GM23338 (cell line): ENCODE data around the gene BICRA. TPM values are rescaled to one million over a fixed set of nuclear protein-coding genes. Genes with fewer than 3 reads are reported as not detected.
"Not testable (repeated sequence)": the region's sequence is repeated elsewhere in the genome, so short reads cannot be mapped to it uniquely, and the experiment has no call there.

Experiments
- ATAC-seq: fragments of 200-7000 bp; cut with Tn5 transposase; 3 replicates; pipeline ENCODE4 v1.9.1; 2020
- DNase-seq: peaks from one replicate; pipeline ENCODE4 v3.0.0-alpha.2; 2015; ENCODE audit warnings: low spot score
- H2AFZ ChIP-seq: fragments of 200-600 bp; sonication (generic); 2 replicates; pipeline ENCODE4 v1.8.0; 2016; ENCODE audit warnings: antibody characterized with exemption, mild to moderate bottlenecking, moderate library complexity
- H3F3A ChIP-seq: fragments of 200-600 bp; sonication (generic); replicated peaks from 2 replicates; pipeline ENCODE4 v1.8.0; 2017; ENCODE audit warnings: antibody characterized with exemption, mixed run types, low read depth
- H3K27ac ChIP-seq: fragments of 200-600 bp; sonication (generic); 2 replicates; pipeline ENCODE4 v1.6.1; 2016; ENCODE audit warnings: low read depth
- H3K27me3 ChIP-seq: fragments of 200-600 bp; sonication (generic); 2 replicates; pipeline ENCODE4 v1.8.0; 2016; ENCODE audit warnings: mild to moderate bottlenecking, mixed run types, moderate library complexity; ENCODE audit not compliant: insufficient read depth
- H3K36me3 ChIP-seq: fragments of 200-600 bp; sonication (generic); 2 replicates; pipeline ENCODE4 v1.8.0; 2016; ENCODE audit warnings: mild to moderate bottlenecking; ENCODE audit not compliant: insufficient read depth
- H3K4me1 ChIP-seq: fragments of 200-600 bp; sonication (generic); 2 replicates; pipeline ENCODE4 v1.8.0; 2016; ENCODE audit warnings: mild to moderate bottlenecking, moderate library complexity; ENCODE audit not compliant: insufficient read depth
- H3K4me2 ChIP-seq: fragments of 200-600 bp; sonication (generic); 2 replicates; pipeline ENCODE4 v1.7.1; 2017; ENCODE audit warnings: mixed run types
- H3K4me3 ChIP-seq: fragments of 200-600 bp; sonication (generic); 2 replicates; pipeline ENCODE4 v1.6.1; 2016; ENCODE audit warnings: mixed run types
- H3K79me2 ChIP-seq: fragments of 200-600 bp; sonication (generic); replicated peaks from 2 replicates; pipeline ENCODE4 v1.8.0; 2017; ENCODE audit warnings: mild to moderate bottlenecking; ENCODE audit not compliant: insufficient read depth
- H3K9me2 ChIP-seq: fragments of 200-600 bp; sonication (generic); 2 replicates; pipeline ENCODE4 v1.8.0; 2017; ENCODE audit not compliant: insufficient read depth
- H4K20me1 ChIP-seq: fragments of 200-600 bp; sonication (generic); replicated peaks from 2 replicates; pipeline ENCODE4 v1.8.0; 2017; ENCODE audit warnings: mild to moderate bottlenecking; ENCODE audit not compliant: insufficient read depth
- H3K27ac Mint-ChIP-seq: 2 replicates; pipeline ENCODE4 v1.8.0; 2020; ENCODE audit warnings: inconsistent platforms, mild to moderate bottlenecking, moderate library complexity, mixed read lengths
- H3K27me3 Mint-ChIP-seq: 3 replicates; pipeline ENCODE4 v1.8.0; 2022; ENCODE audit warnings: low read depth, mild to moderate bottlenecking, moderate library complexity, mixed read lengths, inconsistent platforms; ENCODE audit not compliant: insufficient read depth, poor library complexity
- H3K36me3 Mint-ChIP-seq: 3 replicates; pipeline ENCODE4 v1.8.0; 2021; ENCODE audit warnings: low read depth, mild to moderate bottlenecking, inconsistent platforms, moderate library complexity, mixed read lengths
- H3K4me1 Mint-ChIP-seq: 3 replicates; pipeline ENCODE4 v1.8.0; 2020; ENCODE audit warnings: mild to moderate bottlenecking, inconsistent platforms, mixed read lengths
- H3K4me3 Mint-ChIP-seq: 3 replicates; pipeline ENCODE4 v1.8.0; 2021; ENCODE audit warnings: moderate library complexity, mild to moderate bottlenecking, inconsistent platforms, mixed read lengths
- H3K9me3 Mint-ChIP-seq: 3 replicates; pipeline ENCODE4 v1.8.0; 2020; ENCODE audit warnings: moderate library complexity, mild to moderate bottlenecking, inconsistent platforms, mixed read lengths
- CREB1 ChIP-seq: fragments of 250-450 bp; sonication (Bioruptor Pico); IDR thresholded peaks from 2 replicates; pipeline ENCODE4 v1.5.0; 2020; ENCODE audit warnings: low read depth, mild to moderate bottlenecking, moderate library complexity
- EZH2 ChIP-seq: fragments of 200-600 bp; sonication (generic); IDR thresholded peaks from one replicate; pipeline ENCODE4 v1.8.0; 2017; ENCODE audit warnings: antibody characterized with exemption, mild to moderate bottlenecking, low read depth; ENCODE audit not compliant: unreplicated experiment
- EZH2phosphoT487 ChIP-seq: fragments of 200-600 bp; sonication (generic); IDR thresholded peaks from one replicate; pipeline ENCODE4 v1.8.1; 2018; ENCODE audit warnings: antibody characterized with exemption; ENCODE audit not compliant: unreplicated experiment
- JUNB ChIP-seq: IDR thresholded peaks from one replicate; pipeline ENCODE4 v1.6.1; 2016; ENCODE audit warnings: antibody characterized with exemption; ENCODE audit not compliant: unreplicated experiment
- STAT1 ChIP-seq: IDR thresholded peaks from one replicate; pipeline ENCODE4 v1.6.1; 2016; ENCODE audit warnings: antibody characterized with exemption; ENCODE audit not compliant: unreplicated experiment
- ZNF331 ChIP-seq: fragments of 250-450 bp; sonication (Bioruptor Pico); IDR thresholded peaks from 2 replicates; pipeline ENCODE4 v1.5.0; 2020; ENCODE audit warnings: low read depth, mild to moderate bottlenecking, moderate library complexity
- polyA plus RNA-seq: library from polyadenylated mRNA; unstranded; fragments of >200 nt; fragmentation: Nextera tagmentation; extraction: Ambion mirVana; gene quantifications from 2 replicates; pipeline ENCODE4 v1.2.1, GENCODE V29; 2016
- total RNA-seq: library from RNA; depleted of rRNA; stranded (reverse); fragments of >200 nt; shearing (Covaris generic); gene quantifications from 2 replicates; pipeline ENCODE4 v1.2.3, GENCODE V29; 2014
- TF ChIP-seq, protein P1 (sequence below): IDR thresholded peaks from one replicate; pipeline ENCODE4 v1.6.1; 2018; ENCODE audit warnings: antibody characterized with exemption; ENCODE audit not compliant: unreplicated experiment
- TF ChIP-seq, protein P2 (sequence below): fragments of 250-450 bp; sonication (Bioruptor Pico); IDR thresholded peaks from 2 replicates; pipeline ENCODE4 v1.5.0; 2020; ENCODE audit warnings: mild to moderate bottlenecking, moderate library complexity
- TF ChIP-seq, protein P3 (sequence below): IDR thresholded peaks from 2 replicates; pipeline ENCODE4 v1.6.1; 2016; ENCODE audit warnings: antibody characterized with exemption
- TF ChIP-seq, protein P4 (sequence below), 2 experiments: fragments of 200-600 bp in 1 of 2; sonication (generic) in 1 of 2; conservative IDR thresholded peaks; 2 replicates each; pipeline versions ENCODE4 v1.5.1 to v1.6.1; 2016 to 2017; ENCODE audit warnings: antibody characterized with exemption in 2 of 2, low read depth in 2 of 2, mild to moderate bottlenecking in 2 of 2, moderate library complexity in 1 of 2

Gene BICRA
- total and polyA plus RNA-seq, 2 experiments from 2014 or later, result 7.0 to 37.7 TPM

- not testable (repeated sequence) for H3K4me3 ChIP-seq, H3K27ac ChIP-seq, H3K79me2 ChIP-seq, H3K4me2 ChIP-seq, H3K27ac Mint-ChIP-seq, H3K27me3 Mint-ChIP-seq, H4K20me1 ChIP-seq, H3K4me1 ChIP-seq, H3K27me3 ChIP-seq, H3K9me2 ChIP-seq, H2AFZ ChIP-seq, H3F3A ChIP-seq, H3K4me3 Mint-ChIP-seq, ATAC-seq, H3K36me3 ChIP-seq
- DNase-seq, result peak; percentile 37
- Mint-ChIP-seq H3K4me1 (peaks cover 12% of the 10 kb centered on the region), H3K9me3 (peaks cover 20% of the 10 kb centered on the region), H3K36me3 (peaks cover 12% of the 10 kb centered on the region; the same call in 2 of the 3 replicates)
Measured at GRCh38 chr19:47583161-47583560, 25.8 kb upstream of the BICRA start.

DNA sequence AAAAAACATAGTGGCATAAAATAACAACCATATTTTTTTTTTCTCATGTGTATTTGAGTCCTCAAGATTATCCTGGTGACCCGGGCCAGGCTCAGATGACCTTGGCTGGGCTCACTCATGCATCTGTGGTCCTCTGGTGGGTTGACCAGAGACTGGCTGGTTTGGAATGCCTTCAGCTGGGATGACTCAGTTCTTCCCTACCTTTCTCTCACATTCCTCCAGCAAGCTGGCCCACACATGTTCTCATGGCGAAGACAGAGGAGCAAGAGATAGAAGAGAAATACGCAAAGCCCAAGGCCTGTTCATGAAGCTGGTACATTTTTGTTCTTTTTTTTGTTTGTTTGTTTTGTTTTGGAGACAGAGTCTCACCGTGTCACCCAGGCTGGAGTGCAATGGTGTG is 21.6 kb upstream of the BICRA start:
- Mint-ChIP-seq H3K9me3 (peaks cover 11% of the 10 kb centered on the region), H3K36me3 (peaks cover 12% of the 10 kb centered on the region; the same call in 2 of the 3 replicates), H3K27ac (no peak overlapping the region), H3K4me1 (peaks cover 8% of the 10 kb centered on the region), H3K4me3 (no peak overlapping the region), H3K27me3 (peaks cover 3% of the 10 kb centered on the region)
- H3K4me2 ChIP-seq, result no peak overlapping the region
- no peaks in the 10 kb centered on the region; the same call in 1 of the 2 replicates for H3K36me3 ChIP-seq
- no peaks in the 10 kb centered on the region for H3K27me3 ChIP-seq
- no peaks in the 10 kb centered on the region for H4K20me1 ChIP-seq
- H3K79me2 ChIP-seq, result no peaks in the 10 kb centered on the region
- peaks cover 4% of the 10 kb centered on the region for H3K4me1 ChIP-seq
- ATAC-seq (no peak), DNase-seq (no peak)
- H3F3A ChIP-seq, result no peaks in the 10 kb centered on the region
- H3K27ac ChIP-seq, result no peak overlapping the region
- no peak overlapping the region; the same call in 1 of the 2 replicates for H2AFZ ChIP-seq
- no peaks in the 10 kb centered on the region for H3K9me2 ChIP-seq
- no peak overlapping the region for H3K4me3 ChIP-seq
- TF ChIP-seq, protein P1, sequence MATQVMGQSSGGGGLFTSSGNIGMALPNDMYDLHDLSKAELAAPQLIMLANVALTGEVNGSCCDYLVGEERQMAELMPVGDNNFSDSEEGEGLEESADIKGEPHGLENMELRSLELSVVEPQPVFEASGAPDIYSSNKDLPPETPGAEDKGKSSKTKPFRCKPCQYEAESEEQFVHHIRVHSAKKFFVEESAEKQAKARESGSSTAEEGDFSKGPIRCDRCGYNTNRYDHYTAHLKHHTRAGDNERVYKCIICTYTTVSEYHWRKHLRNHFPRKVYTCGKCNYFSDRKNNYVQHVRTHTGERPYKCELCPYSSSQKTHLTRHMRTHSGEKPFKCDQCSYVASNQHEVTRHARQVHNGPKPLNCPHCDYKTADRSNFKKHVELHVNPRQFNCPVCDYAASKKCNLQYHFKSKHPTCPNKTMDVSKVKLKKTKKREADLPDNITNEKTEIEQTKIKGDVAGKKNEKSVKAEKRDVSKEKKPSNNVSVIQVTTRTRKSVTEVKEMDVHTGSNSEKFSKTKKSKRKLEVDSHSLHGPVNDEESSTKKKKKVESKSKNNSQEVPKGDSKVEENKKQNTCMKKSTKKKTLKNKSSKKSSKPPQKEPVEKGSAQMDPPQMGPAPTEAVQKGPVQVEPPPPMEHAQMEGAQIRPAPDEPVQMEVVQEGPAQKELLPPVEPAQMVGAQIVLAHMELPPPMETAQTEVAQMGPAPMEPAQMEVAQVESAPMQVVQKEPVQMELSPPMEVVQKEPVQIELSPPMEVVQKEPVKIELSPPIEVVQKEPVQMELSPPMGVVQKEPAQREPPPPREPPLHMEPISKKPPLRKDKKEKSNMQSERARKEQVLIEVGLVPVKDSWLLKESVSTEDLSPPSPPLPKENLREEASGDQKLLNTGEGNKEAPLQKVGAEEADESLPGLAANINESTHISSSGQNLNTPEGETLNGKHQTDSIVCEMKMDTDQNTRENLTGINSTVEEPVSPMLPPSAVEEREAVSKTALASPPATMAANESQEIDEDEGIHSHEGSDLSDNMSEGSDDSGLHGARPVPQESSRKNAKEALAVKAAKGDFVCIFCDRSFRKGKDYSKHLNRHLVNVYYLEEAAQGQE, result no peak
- TF ChIP-seq, protein P2, sequence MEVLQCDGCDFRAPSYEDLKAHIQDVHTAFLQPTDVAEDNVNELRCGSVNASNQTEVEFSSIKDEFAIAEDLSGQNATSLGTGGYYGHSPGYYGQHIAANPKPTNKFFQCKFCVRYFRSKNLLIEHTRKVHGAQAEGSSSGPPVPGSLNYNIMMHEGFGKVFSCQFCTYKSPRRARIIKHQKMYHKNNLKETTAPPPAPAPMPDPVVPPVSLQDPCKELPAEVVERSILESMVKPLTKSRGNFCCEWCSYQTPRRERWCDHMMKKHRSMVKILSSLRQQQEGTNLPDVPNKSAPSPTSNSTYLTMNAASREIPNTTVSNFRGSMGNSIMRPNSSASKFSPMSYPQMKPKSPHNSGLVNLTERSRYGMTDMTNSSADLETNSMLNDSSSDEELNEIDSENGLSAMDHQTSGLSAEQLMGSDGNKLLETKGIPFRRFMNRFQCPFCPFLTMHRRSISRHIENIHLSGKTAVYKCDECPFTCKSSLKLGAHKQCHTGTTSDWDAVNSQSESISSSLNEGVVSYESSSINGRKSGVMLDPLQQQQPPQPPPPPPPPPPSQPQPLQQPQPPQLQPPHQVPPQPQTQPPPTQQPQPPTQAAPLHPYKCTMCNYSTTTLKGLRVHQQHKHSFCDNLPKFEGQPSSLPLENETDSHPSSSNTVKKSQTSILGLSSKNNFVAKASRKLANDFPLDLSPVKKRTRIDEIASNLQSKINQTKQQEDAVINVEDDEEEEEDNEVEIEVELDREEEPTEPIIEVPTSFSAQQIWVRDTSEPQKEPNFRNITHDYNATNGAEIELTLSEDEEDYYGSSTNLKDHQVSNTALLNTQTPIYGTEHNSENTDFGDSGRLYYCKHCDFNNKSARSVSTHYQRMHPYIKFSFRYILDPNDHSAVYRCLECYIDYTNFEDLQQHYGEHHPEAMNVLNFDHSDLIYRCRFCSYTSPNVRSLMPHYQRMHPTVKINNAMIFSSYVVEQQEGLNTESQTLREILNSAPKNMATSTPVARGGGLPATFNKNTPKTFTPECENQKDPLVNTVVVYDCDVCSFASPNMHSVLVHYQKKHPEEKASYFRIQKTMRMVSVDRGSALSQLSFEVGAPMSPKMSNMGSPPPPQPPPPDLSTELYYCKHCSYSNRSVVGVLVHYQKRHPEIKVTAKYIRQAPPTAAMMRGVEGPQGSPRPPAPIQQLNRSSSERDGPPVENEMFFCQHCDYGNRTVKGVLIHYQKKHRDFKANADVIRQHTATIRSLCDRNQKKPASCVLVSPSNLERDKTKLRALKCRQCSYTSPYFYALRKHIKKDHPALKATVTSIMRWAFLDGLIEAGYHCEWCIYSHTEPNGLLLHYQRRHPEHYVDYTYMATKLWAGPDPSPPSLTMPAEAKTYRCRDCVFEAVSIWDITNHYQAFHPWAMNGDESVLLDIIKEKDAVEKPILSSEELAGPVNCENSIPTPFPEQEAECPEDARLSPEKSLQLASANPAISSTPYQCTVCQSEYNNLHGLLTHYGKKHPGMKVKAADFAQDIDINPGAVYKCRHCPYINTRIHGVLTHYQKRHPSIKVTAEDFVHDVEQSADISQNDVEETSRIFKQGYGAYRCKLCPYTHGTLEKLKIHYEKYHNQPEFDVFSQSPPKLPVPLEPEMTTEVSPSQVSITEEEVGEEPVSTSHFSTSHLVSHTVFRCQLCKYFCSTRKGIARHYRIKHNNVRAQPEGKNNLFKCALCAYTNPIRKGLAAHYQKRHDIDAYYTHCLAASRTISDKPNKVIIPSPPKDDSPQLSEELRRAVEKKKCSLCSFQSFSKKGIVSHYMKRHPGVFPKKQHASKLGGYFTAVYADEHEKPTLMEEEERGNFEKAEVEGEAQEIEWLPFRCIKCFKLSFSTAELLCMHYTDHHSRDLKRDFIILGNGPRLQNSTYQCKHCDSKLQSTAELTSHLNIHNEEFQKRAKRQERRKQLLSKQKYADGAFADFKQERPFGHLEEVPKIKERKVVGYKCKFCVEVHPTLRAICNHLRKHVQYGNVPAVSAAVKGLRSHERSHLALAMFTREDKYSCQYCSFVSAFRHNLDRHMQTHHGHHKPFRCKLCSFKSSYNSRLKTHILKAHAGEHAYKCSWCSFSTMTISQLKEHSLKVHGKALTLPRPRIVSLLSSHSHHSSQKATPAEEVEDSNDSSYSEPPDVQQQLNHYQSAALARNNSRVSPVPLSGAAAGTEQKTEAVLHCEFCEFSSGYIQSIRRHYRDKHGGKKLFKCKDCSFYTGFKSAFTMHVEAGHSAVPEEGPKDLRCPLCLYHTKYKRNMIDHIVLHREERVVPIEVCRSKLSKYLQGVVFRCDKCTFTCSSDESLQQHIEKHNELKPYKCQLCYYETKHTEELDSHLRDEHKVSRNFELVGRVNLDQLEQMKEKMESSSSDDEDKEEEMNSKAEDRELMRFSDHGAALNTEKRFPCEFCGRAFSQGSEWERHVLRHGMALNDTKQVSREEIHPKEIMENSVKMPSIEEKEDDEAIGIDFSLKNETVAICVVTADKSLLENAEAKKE, result no peak
- TF ChIP-seq JUNB, result no peak
- TF ChIP-seq STAT1, result no peak
- no peak for TF ChIP-seq CREB1 (CRISPR knock-in tag)
- TF ChIP-seq EZH2phosphoT487, result no peak
- TF ChIP-seq, protein P3, sequence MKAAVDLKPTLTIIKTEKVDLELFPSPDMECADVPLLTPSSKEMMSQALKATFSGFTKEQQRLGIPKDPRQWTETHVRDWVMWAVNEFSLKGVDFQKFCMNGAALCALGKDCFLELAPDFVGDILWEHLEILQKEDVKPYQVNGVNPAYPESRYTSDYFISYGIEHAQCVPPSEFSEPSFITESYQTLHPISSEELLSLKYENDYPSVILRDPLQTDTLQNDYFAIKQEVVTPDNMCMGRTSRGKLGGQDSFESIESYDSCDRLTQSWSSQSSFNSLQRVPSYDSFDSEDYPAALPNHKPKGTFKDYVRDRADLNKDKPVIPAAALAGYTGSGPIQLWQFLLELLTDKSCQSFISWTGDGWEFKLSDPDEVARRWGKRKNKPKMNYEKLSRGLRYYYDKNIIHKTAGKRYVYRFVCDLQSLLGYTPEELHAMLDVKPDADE, result no peak
- TF ChIP-seq, protein P4, sequence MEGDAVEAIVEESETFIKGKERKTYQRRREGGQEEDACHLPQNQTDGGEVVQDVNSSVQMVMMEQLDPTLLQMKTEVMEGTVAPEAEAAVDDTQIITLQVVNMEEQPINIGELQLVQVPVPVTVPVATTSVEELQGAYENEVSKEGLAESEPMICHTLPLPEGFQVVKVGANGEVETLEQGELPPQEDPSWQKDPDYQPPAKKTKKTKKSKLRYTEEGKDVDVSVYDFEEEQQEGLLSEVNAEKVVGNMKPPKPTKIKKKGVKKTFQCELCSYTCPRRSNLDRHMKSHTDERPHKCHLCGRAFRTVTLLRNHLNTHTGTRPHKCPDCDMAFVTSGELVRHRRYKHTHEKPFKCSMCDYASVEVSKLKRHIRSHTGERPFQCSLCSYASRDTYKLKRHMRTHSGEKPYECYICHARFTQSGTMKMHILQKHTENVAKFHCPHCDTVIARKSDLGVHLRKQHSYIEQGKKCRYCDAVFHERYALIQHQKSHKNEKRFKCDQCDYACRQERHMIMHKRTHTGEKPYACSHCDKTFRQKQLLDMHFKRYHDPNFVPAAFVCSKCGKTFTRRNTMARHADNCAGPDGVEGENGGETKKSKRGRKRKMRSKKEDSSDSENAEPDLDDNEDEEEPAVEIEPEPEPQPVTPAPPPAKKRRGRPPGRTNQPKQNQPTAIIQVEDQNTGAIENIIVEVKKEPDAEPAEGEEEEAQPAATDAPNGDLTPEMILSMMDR (conservative IDR thresholded peaks at IDR 0.05; ENCODE audit: low read depth in 2 of 2), result no peak
- TF ChIP-seq ZNF331 (CRISPR knock-in tag), result no peak
- TF ChIP-seq EZH2, result no peak
